SW480 (cell line): ENCODE data around the gene GIPC3.
A peak's percentile ranks its signal among the peaks of the same experiment; 100 is the strongest.

ENCODE experiments used
- DNase-seq: peaks from one replicate; pipeline ENCODE4 v3.0.0-alpha.2; 2016; ENCODE audit warnings: low spot score

Gene GIPC3

GRCh38 chr19:3605361-3605760, 20.1 kb downstream of the GIPC3 start:
- DNase-seq, result no peak

DNA sequence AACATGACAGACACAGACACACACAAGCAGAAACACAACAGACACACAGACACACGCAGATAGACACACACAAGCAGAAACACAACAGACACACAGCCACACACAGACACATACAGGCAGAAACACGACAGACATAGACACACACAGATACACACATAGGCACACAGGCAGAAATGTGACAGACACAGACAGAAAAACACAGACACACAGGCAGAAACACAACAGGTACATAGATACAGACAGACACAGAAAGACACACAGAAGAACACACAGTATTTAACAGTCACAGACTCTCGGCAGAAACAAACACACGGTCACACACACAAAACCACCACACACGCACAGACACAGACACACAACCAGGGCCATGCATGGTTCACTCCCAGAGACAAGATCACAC, 20.5 kb downstream of the GIPC3 start:
- no peak for DNase-seq

- DNase-seq, result peak; percentile 58
These were observed 21.0 kb downstream of the GIPC3 start for GRCh38 chr19:3606174-3606689.

GRCh38 chr19:3606690-3607289, 21.5 kb downstream of the GIPC3 start, which contains the start of gene TBXA2R:
TSS of gene TBXA2R (minus strand) at chr19:3606875. CDS start at chr19:3600634, 6,241 bp downstream.
- no peak for DNase-seq

- no peak for DNase-seq
These were observed 22.2 kb downstream of the GIPC3 start for GRCh38 chr19:3607303-3608078.

GRCh38 chr19:3608079-3608641, 22.9 kb downstream of the GIPC3 start:
- no peak for DNase-seq

DNA sequence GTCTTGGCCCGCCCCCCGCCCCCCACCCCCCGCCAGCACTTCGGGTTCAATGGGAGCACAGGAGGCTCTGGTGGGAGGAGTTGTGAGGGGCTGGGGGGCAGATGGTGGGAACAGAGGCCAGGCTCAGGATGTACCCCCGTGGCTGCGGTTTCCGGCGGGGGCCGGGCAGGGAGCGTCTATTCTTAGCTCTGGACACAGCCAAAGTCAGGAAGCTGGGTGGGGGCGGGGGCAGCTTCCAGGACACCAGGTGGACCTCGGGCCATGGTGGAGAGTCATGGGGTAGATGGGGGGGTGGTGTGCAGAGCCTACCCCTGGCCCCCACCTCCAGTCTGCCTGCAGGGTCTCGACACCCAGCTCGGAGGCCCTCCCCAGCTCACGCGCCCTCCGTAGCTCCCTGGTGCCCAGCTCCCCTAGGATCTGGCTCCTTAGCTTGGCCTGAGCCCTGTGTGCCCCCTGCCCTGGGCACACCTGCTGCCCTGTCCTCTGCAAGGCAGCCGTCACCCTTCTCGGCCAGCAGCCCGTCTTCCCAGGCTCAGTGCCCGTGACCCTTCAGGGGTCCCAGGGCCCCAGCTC, 23.6 kb downstream of the GIPC3 start:
- no peak for DNase-seq

GRCh38 chr19:3609779-3610719, 24.8 kb downstream of the GIPC3 start:
- DNase-seq, result no peak

DNA sequence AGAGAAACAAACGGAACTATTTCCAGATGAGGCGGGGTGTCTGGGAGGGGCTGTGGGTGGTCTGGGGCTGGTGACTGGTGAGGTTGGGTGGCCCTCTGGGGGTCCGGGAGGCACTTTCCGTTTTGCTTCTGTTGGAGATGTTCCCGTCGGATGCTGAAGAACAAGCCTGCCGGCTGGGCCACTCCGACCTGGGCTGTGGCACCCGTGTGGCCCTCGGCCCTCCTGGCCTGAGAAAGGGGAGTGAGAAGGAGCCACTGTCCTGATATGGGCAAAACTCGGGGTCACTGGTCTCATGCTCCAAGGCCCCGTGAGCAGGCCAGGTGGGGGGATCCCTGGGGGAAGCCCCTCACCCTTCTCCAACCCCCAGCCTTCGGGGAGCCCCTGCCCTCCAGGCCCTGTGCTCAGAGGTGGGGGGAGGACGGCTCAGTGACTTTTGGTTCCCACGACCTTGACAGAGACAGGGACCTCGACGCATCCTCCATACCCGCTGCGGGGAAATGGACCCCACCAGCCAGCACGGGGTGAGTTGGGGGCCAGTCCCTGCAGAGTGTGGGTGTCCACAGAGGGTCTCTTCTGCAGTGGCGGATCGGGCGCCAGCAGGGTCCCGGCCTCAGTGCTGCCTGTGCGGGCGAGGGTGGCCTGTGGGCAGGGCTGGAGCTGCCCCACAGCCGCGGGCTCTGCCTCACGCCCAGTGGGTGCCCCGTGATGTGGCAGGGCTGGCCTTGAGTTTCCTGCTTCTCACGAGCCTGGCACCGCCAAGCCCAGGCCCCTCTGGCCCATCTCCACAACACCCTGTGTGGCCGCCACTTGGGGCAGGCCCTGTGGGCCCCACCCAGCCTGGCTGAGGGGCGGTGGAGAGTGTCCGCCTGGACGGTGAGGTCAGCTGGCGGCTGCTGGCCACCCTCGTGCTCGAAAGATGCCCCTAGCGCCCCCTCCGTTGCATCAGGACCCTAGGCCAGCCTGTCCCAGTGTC, 25.8 kb downstream of the GIPC3 start:
- no peak for DNase-seq

GRCh38 chr19:3611841-3612240, 26.6 kb downstream of the GIPC3 start:
- DNase-seq, result no peak

GRCh38 chr19:3612330-3612729, 27.1 kb downstream of the GIPC3 start:
- DNase-seq, result no peak

- DNase-seq, result no peak
These were observed 27.8 kb downstream of the GIPC3 start for GRCh38 chr19:3612901-3613741.

DNA sequence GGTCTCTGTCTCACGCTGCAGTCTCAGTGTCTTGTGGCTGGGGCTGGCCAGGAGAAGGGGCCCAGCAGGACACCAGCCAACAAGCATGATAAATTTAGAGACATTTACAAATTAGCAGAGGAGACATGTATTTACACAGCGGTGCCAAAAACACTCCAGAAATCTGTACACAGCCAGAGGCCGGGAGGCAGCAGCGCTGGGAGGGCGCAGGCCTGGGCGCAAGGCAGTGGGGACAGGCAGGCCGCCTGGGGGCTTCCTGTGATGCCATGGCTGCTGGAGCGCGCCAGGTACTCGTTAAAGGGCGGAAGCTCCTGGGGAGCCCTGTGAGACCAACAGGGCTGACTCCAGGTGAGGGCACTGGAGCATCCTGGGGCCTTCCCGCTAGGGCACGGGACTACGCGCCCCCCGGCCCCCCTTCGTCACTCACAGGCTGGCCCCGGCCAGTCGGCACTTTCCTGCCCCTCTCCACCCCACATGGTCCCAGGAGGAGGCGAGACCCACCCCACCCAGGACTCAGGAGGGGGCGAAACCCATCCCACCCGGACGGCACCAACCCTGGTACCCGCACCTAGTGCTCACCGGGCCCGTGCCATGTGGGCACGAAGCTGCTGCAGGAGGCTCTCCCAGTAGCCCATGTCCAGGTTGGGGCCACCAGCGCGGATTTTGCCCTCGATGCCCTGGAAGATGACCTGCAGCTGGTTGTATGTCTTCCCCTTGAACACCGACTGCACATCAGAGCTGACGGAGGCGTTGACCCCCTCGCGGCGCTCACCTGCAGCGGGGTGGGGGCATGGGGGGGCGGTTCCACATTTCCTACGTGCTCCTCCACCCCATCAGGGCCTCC, 28.8 kb downstream of the GIPC3 start:
- no peak for DNase-seq

DNA sequence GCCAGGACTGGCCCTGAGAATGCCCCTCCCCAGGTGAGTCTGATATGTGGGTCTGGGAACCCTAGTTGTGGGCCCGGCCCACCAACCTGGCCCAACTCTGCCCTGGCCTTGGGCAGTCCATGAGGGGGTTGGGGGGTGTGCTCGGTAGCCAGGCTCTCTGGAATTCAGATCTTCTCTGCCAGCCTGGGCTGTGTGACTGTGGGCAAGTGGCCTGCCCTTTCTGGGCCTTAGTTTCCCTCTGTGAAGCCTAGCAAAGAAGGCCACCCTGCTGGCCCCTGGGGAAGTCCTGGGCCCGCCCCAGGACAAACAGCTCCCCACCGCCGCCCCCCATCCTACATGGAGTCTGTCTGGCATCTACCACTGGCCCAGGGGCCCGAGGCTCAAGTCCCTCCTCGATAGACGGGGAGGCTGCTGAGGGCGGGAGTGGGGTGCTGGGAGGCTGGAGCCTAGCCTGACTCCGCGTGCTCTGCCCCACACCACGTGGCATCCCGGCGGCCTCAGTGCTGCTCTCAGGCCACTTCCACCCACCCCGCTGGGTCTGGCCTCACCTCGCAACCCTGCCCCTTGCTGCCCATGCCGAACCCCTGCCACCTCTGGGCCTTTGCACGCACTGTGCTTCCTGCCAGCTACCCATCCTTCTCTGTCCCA, 29.7 kb downstream of the GIPC3 start:
- DNase-seq, result no peak

- DNase-seq, result no peak
These were observed 30.4 kb downstream of the GIPC3 start for GRCh38 chr19:3615524-3616135.

DNA sequence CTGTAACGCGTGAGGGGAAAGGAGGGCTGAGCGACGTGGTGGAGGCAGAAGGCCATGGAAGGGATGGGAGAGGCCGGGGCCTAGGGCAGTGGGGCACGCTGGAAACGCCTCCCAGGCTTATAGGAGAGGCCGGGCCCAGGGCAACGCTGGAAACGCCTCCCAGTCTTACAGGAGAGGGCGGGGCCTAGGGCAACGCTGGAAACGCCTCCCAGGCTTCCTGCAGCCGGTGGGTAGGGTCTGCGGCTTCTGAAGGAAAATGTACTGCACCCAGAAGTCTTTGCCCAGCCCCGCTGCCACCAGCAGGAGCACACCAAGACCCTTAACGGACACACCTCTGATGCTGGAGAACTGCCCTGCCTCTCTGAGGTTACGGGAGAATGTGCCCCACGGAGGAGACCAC, 32.2 kb downstream of the GIPC3 start:
- no peak for DNase-seq

DNA sequence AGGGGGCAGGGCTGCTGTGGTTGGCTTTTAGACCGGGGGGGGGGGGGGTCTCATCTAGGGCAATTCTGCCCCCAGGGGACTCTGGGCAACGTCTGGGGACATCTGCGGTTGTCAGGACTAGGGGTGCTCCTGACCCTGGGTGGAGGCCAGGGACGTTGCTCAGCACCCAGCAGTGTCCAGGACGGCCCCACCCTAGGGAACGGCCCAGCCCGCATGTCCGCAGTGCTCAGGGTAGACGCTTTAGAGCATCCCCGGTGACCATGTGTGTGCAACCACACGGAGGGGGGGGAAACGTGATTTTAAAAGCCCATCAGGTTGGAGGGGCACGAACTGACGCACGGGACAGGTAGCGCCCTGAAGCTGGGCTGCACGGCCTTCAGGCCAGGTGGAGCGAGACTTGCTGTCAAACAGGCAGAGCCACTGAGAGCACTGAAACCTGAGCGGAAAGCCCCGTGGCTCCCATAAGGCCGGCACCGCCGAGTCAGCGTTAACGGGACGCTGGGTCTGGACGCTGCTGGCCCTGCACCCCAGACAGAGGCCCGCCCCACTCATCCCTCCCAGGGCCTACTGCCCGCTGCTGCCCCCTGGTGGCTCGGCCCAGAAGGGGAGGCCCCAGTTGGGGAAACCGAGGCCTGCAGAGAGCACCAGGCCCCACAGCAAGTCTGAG, 33.0 kb downstream of the GIPC3 start:
- DNase-seq, result no peak
